Measurements from ENCODE around the gene NAB2. TPM values are rescaled to one million over a fixed set of nuclear protein-coding genes. Genes with fewer than 3 reads are reported as not detected.

The NAB2 gene
- total RNA-seq, 1 donor from 2014 or later = 34.4 TPM

- TF ChIP-seq POLR2AphosphoS5 (IDR thresholded peaks at IDR 0.05; ENCODE audit: insufficient read depth in 1 of 2, low read depth in 1 of 2) = no peak
- no peak for TF ChIP-seq POLR2A (IDR thresholded peaks at IDR 0.05)
- TF ChIP-seq CTCF (IDR thresholded peaks at IDR 0.05) = no peak
- Histone ChIP-seq H3K4me3 (no peak overlapping the region), H3K9me3 (no peaks in the 10 kb centered on the region), H3K27ac (peak overlapping the region; percentile 26), H3K36me3 (peaks cover 0 to 22% of the 10 kb centered on the region in 2 donors), H3K27me3 (no peaks in the 10 kb centered on the region), H3K4me1 (no peaks in the 10 kb centered on the region)
- DNase-seq (ENCODE audit: extremely low spot score in 2 of 2) = no peak
- intact Hi-C loops (cut with DNase I) = no loop called here
Observed at GRCh38 chr12:57055824-57056223, 33.1 kb upstream of the NAB2 start.

- no peak for TF ChIP-seq POLR2AphosphoS5 (IDR thresholded peaks at IDR 0.05; ENCODE audit: insufficient read depth in 1 of 2, low read depth in 1 of 2)
- no peak for TF ChIP-seq POLR2A (IDR thresholded peaks at IDR 0.05)
- TF ChIP-seq CTCF (IDR thresholded peaks at IDR 0.05) = no peak
- H3K4me3 ChIP-seq = peak overlapping the region in 1 of 2 donors; percentile 5
- H3K9me3 ChIP-seq = no peaks in the 10 kb centered on the region
- intact Hi-C loops (cut with DNase I) = no loop called here
- H3K27ac ChIP-seq = peak overlapping the region; percentile 26
- H3K36me3 ChIP-seq = peaks cover 0 to 22% of the 10 kb centered on the region in 2 donors
- DNase-seq (ENCODE audit: extremely low spot score in 2 of 2) = no peak
- H3K27me3 ChIP-seq = no peaks in the 10 kb centered on the region
- no peaks in the 10 kb centered on the region for H3K4me1 ChIP-seq
Observed at GRCh38 chr12:57057067-57057751, 31.7 kb upstream of the NAB2 start.

- Histone ChIP-seq H3K27ac (no peak overlapping the region), H3K4me3 (no peak overlapping the region), H3K36me3 (peaks cover 0 to 22% of the 10 kb centered on the region in 2 donors), H3K27me3 (no peaks in the 10 kb centered on the region), H3K9me3 (no peaks in the 10 kb centered on the region), H3K4me1 (no peaks in the 10 kb centered on the region)
- DNase-seq (ENCODE audit: extremely low spot score in 2 of 2) = no peak
- TF ChIP-seq POLR2A (IDR thresholded peaks at IDR 0.05) (no peak), POLR2AphosphoS5 (IDR thresholded peaks at IDR 0.05; ENCODE audit: insufficient read depth in 1 of 2, low read depth in 1 of 2) (no peak), CTCF (IDR thresholded peaks at IDR 0.05) (no peak)
- intact Hi-C loops (cut with DNase I) = no loop called here
Observed at GRCh38 chr12:57058454-57058853, 30.5 kb upstream of the NAB2 start.

- H3K27ac ChIP-seq = no peak overlapping the region
- TF ChIP-seq CTCF (IDR thresholded peaks at IDR 0.05) (no peak), POLR2A (IDR thresholded peaks at IDR 0.05) (no peak), POLR2AphosphoS5 (IDR thresholded peaks at IDR 0.05; ENCODE audit: insufficient read depth in 1 of 2, low read depth in 1 of 2) (no peak)
- intact Hi-C loops (cut with DNase I) = no loop called here
- peaks cover 0 to 16% of the 10 kb centered on the region in 2 donors for H3K36me3 ChIP-seq
- H3K4me3 ChIP-seq = no peak overlapping the region
- no peaks in the 10 kb centered on the region for H3K27me3 ChIP-seq
- DNase-seq (ENCODE audit: extremely low spot score in 2 of 2) = no peak
- no peaks in the 10 kb centered on the region for H3K9me3 ChIP-seq
- no peaks in the 10 kb centered on the region for H3K4me1 ChIP-seq
Observed at GRCh38 chr12:57063991-57064685, 24.8 kb upstream of the NAB2 start.

GRCh38 chr12:57066245-57066644 lies 22.7 kb upstream of the NAB2 start:
- TF ChIP-seq CTCF (IDR thresholded peaks at IDR 0.05) (no peak), POLR2AphosphoS5 (IDR thresholded peaks at IDR 0.05; ENCODE audit: insufficient read depth in 1 of 2, low read depth in 1 of 2) (no peak), POLR2A (IDR thresholded peaks at IDR 0.05) (no peak)
- intact Hi-C loops (cut with DNase I) = loop anchor here (2.0 kb wide), 1 partner anchor 53 kb away; no protein-coding TSS in a partner anchor
- Histone ChIP-seq H3K36me3 (peaks cover 0 to 4% of the 10 kb centered on the region in 2 donors), H3K4me1 (peaks cover 5% of the 10 kb centered on the region), H3K27me3 (no peaks in the 10 kb centered on the region), H3K27ac (no peak overlapping the region), H3K4me3 (no peak overlapping the region), H3K9me3 (no peaks in the 10 kb centered on the region)
- DNase-seq (ENCODE audit: extremely low spot score in 2 of 2) = no peak

Measured in vagina (tissue), 2 donors.